Chondrocyte (in vitro differentiated cells): ENCODE results near the gene GPC3. TPM values are rescaled to one million over a fixed set of nuclear protein-coding genes. Genes with fewer than 3 reads are reported as not detected.

ENCODE experiments used
- DNase-seq: peaks from one replicate; pipeline ENCODE4 v3.0.0; 2021; ENCODE audit warnings: mixed read lengths, low spot score
- H3K27ac Mint-ChIP-seq: one replicate; pipeline ENCODE4 v1.8.0; 2021; ENCODE audit warnings: mild to moderate bottlenecking, moderate library complexity, mixed read lengths; ENCODE audit not compliant: unreplicated experiment
- H3K27me3 Mint-ChIP-seq: 2 replicates; pipeline ENCODE4 v1.8.0; 2021; ENCODE audit warnings: low read depth, mixed read lengths
- H3K36me3 Mint-ChIP-seq: 2 replicates; pipeline ENCODE4 v1.8.0; 2021; ENCODE audit warnings: low read depth, mixed read lengths
- H3K4me1 Mint-ChIP-seq: 2 replicates; pipeline ENCODE4 v1.8.0; 2021; ENCODE audit warnings: low read depth, mild to moderate bottlenecking, mixed read lengths
- H3K4me3 Mint-ChIP-seq: one replicate; pipeline ENCODE4 v1.8.0; 2021; ENCODE audit warnings: mild to moderate bottlenecking, moderate library complexity, mixed read lengths; ENCODE audit not compliant: unreplicated experiment
- H3K9me3 Mint-ChIP-seq: 2 replicates; pipeline ENCODE4 v1.8.0; 2021; ENCODE audit warnings: low read depth, mixed read lengths
- total RNA-seq: library from RNA; stranded (reverse); gene quantifications from 3 replicates; pipeline ENCODE4 v1.2.1, GENCODE V29; 2021
- TF ChIP-seq, protein P1 (sequence below): fragments of 200-600 bp; sonication (generic); IDR thresholded peaks from 2 replicates; pipeline ENCODE4 v1.5.0; 2021; ENCODE audit warnings: antibody characterized with exemption, mild to moderate bottlenecking, moderate library complexity

The GPC3 gene
- total RNA-seq, 1 donor from 2014 or later, result 1.9 TPM

DNA sequence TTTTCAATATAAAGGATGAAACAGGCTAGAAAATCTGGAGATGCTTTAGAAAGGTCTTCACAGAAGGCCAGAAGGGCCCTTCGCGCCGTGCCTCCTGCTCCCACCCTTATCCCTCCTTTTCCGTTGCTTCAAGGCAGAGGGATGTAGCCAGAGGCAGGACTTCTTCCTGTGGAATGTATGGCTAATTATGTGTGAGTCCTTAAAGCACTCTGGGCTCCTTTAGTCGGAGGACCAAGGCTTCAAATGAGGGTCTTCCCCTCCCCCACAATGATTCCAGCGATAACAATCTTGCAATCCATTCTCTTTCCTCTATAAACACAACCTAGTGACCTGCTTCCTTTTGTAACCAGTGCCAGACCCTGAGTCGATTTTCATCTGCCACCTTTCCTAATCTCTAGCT, 103.5 kb downstream of the GPC3 start:
- Mint-ChIP-seq H3K4me1 (no peaks in the 10 kb centered on the region), H3K27ac (no peak overlapping the region), H3K36me3 (no peaks in the 10 kb centered on the region), H3K27me3 (no peaks in the 10 kb centered on the region), H3K9me3 (no peaks in the 10 kb centered on the region), H3K4me3 (no peak overlapping the region)
- TF ChIP-seq, protein P1, sequence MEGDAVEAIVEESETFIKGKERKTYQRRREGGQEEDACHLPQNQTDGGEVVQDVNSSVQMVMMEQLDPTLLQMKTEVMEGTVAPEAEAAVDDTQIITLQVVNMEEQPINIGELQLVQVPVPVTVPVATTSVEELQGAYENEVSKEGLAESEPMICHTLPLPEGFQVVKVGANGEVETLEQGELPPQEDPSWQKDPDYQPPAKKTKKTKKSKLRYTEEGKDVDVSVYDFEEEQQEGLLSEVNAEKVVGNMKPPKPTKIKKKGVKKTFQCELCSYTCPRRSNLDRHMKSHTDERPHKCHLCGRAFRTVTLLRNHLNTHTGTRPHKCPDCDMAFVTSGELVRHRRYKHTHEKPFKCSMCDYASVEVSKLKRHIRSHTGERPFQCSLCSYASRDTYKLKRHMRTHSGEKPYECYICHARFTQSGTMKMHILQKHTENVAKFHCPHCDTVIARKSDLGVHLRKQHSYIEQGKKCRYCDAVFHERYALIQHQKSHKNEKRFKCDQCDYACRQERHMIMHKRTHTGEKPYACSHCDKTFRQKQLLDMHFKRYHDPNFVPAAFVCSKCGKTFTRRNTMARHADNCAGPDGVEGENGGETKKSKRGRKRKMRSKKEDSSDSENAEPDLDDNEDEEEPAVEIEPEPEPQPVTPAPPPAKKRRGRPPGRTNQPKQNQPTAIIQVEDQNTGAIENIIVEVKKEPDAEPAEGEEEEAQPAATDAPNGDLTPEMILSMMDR, result no peak
- no peak for DNase-seq

DNA sequence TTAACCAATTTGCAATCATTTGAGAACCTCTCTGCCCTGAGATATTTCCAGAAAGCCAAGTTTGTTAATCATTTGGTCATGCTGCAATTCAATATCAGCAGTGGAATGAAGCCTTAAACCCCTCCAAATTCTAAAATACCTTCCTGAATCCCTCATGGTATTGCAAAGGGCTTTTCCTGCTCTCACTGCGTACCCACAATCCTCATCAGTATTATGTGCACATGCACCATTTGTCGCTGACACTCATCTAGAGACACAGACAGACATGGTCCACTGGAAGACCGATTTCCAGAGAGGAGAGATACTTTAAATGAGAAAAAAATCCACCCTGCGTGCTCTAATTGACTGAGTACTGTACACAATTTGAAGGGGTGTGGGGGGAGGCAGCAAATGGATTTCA, 104.4 kb downstream of the GPC3 start:
- TF ChIP-seq, protein P1, result no peak
- DNase-seq, result no peak
- no peaks in the 10 kb centered on the region for H3K36me3 Mint-ChIP-seq
- H3K9me3 Mint-ChIP-seq, result no peaks in the 10 kb centered on the region
- H3K4me1 Mint-ChIP-seq, result no peaks in the 10 kb centered on the region
- H3K27ac Mint-ChIP-seq, result no peak overlapping the region
- no peaks in the 10 kb centered on the region for H3K27me3 Mint-ChIP-seq
- H3K4me3 Mint-ChIP-seq, result no peak overlapping the region

- Mint-ChIP-seq H3K4me1 (no peaks in the 10 kb centered on the region), H3K4me3 (no peak overlapping the region), H3K27ac (no peak overlapping the region), H3K27me3 (no peaks in the 10 kb centered on the region), H3K36me3 (no peaks in the 10 kb centered on the region), H3K9me3 (no peaks in the 10 kb centered on the region)
- TF ChIP-seq, protein P1, result no peak
- DNase-seq, result no peak
Measured at GRCh38 chrX:133880032-133880443, 105.4 kb downstream of the GPC3 start.

DNA sequence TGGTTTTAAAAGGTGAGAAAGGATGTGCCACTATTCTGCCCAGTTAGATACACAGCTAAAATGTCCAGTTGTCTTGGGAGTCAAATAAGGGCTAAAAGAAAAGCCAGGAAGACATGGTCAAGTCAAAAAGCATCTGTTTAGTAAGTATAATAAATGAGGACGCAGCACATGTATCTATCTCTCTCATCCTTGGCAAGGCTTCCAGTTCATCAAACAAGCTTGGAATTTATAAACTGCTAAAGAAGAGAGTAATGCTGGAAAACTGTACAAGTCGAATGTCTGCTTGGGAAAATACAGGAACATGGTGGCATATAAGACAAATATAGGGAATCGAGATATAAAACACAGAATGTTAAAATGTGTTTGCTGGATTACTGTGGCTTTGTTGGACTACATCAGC, 106.7 kb downstream of the GPC3 start:
- H3K36me3 Mint-ChIP-seq, result no peaks in the 10 kb centered on the region
- H3K4me3 Mint-ChIP-seq, result no peak overlapping the region
- no peaks in the 10 kb centered on the region for H3K4me1 Mint-ChIP-seq
- H3K27ac Mint-ChIP-seq, result no peak overlapping the region
- no peak for DNase-seq
- TF ChIP-seq, protein P1, result no peak
- H3K27me3 Mint-ChIP-seq, result no peaks in the 10 kb centered on the region
- no peaks in the 10 kb centered on the region for H3K9me3 Mint-ChIP-seq

GRCh38 chrX:133876646-133877045, 108.7 kb downstream of the GPC3 start:
- Mint-ChIP-seq H3K4me3 (no peak overlapping the region), H3K27ac (no peak overlapping the region), H3K4me1 (no peaks in the 10 kb centered on the region), H3K36me3 (no peaks in the 10 kb centered on the region), H3K27me3 (no peaks in the 10 kb centered on the region), H3K9me3 (no peaks in the 10 kb centered on the region)
- DNase-seq, result no peak
- TF ChIP-seq, protein P1, result no peak
